IMR-90 (cell line): Measurements from ENCODE around the gene RAPGEF5. TPM values are rescaled to one million over a fixed set of nuclear protein-coding genes. Genes with fewer than 3 reads are reported as not detected.

Experiments
- ATAC-seq: fragments of 200-7000 bp; cut with Tn5 transposase; 2 replicates; pipeline ENCODE4 v1.9.1; 2020; ENCODE audit warnings: low read depth, mild to moderate bottlenecking, moderate library complexity
- BruUV-seq: library from RNA; stranded (reverse); fragments of 400-500 nt; replicated peaks from 2 replicates; lab custom pipeline; 2021; lab: Mats Ljungman, UMichigan
- CTCF ChIA-PET: fragments of 300-600 bp; formaldehyde crosslinking; extraction: SDS; loops from one replicate; lab custom pipeline; 2021; ENCODE audit warnings: antibody characterized with exemption; lab: Yijun Ruan, JAX
- POLR2A ChIA-PET: fragments of 300-600 bp; sonication (Branson Sonifier 250); formaldehyde crosslinking; loops from one replicate; lab custom pipeline; 2022; ENCODE audit warnings: antibody characterized with exemption; ENCODE audit not compliant: unreplicated experiment; lab: Charles Lee
- DNase-seq: peaks from one replicate; pipeline ENCODE4 v3.0.0; 2013
- H2AFZ ChIP-seq: replicated peaks from 2 replicates; pipeline ENCODE3; 2013; ENCODE audit warnings: low read length, mild to moderate bottlenecking; ENCODE audit not compliant: poor library complexity
- H2AK5ac ChIP-seq: 2 replicates; pipeline ENCODE4 v1.6.1; 2013; ENCODE audit warnings: low read depth, low read length, inconsistent platforms
- H2AK9ac ChIP-seq: replicated peaks from 2 replicates; pipeline ENCODE3; 2013; ENCODE audit warnings: mild to moderate bottlenecking, low read depth, low read length, moderate library complexity; ENCODE audit not compliant: poor library complexity
- H2BK120ac ChIP-seq: 2 replicates; pipeline ENCODE4 v1.6.1; 2013; ENCODE audit warnings: low read depth, low read length, inconsistent platforms
- H2BK15ac ChIP-seq: 3 replicates; pipeline ENCODE4 v1.6.1; 2013; ENCODE audit warnings: low read depth, low read length, inconsistent platforms
- H2BK20ac ChIP-seq: 2 replicates; pipeline ENCODE4 v1.6.1; 2013; ENCODE audit warnings: low read depth, mild to moderate bottlenecking, inconsistent platforms, low read length, moderate library complexity
- H2BK5ac ChIP-seq: 2 replicates; pipeline ENCODE4 v1.6.1; 2013; ENCODE audit warnings: mild to moderate bottlenecking, low read depth, low read length, inconsistent platforms; ENCODE audit not compliant: poor library complexity, severe bottlenecking
- H3K14ac ChIP-seq: replicated peaks from 2 replicates; pipeline ENCODE4 v1.6.1; 2013; ENCODE audit warnings: low read depth, low read length, inconsistent platforms
- H3K18ac ChIP-seq: 2 replicates; pipeline ENCODE4 v1.6.1; 2013; ENCODE audit warnings: low read depth, low read length, control low read depth
- H3K23ac ChIP-seq: 2 replicates; pipeline ENCODE4 v1.6.1; 2013; ENCODE audit warnings: low read depth, low read length, inconsistent platforms
- H3K27ac ChIP-seq: 2 replicates; pipeline ENCODE4 v1.5.1; 2013; ENCODE audit warnings: mild to moderate bottlenecking, control low read depth, low read length; ENCODE audit not compliant: insufficient read depth
- H3K27me3 ChIP-seq: 2 replicates; pipeline ENCODE4 v1.6.1; 2013; ENCODE audit warnings: low read length; ENCODE audit not compliant: control insufficient read depth, insufficient read depth
- H3K36me3 ChIP-seq: 2 replicates; pipeline ENCODE4 v1.6.1; 2013; ENCODE audit warnings: low read length, mixed read lengths; ENCODE audit not compliant: control insufficient read depth, insufficient read depth
- H3K4ac ChIP-seq: 2 replicates; pipeline ENCODE4 v1.6.1; 2013; ENCODE audit warnings: low read depth, low read length, inconsistent platforms
- H3K4me1 ChIP-seq: 2 replicates; pipeline ENCODE4 v1.6.1; 2013; ENCODE audit warnings: low read length, mixed read lengths; ENCODE audit not compliant: control insufficient read depth, insufficient read depth
- H3K4me2 ChIP-seq: 2 replicates; pipeline ENCODE4 v1.6.1; 2013; ENCODE audit warnings: low read depth, mild to moderate bottlenecking, control low read depth, low read length, moderate library complexity
- H3K4me3 ChIP-seq: 2 replicates; pipeline ENCODE4 v1.5.1; 2013; ENCODE audit warnings: low read depth, mild to moderate bottlenecking, control low read depth, low read length, moderate library complexity; ENCODE audit not compliant: insufficient read depth
- H3K56ac ChIP-seq: 2 replicates; pipeline ENCODE4 v1.6.1; 2013; ENCODE audit warnings: low read length, inconsistent platforms; ENCODE audit not compliant: insufficient read depth; ENCODE audit errors: extremely low read depth
- H3K79me1 ChIP-seq, 2 experiments: 2 replicates each; pipeline ENCODE4 v1.6.1; 2013; ENCODE audit warnings: low read length in 2 of 2, inconsistent platforms in 1 of 2, low read depth in 1 of 2
- H3K9ac ChIP-seq: 2 replicates; pipeline ENCODE4 v1.6.1; 2013; ENCODE audit warnings: low read depth, low read length, control low read depth
- H3K9me1 ChIP-seq: 2 replicates; pipeline ENCODE4 v1.6.1; 2013; ENCODE audit warnings: low read length, inconsistent platforms; ENCODE audit not compliant: insufficient read depth
- H3K9me3 ChIP-seq: 2 replicates; pipeline ENCODE4 v1.6.1; 2013; ENCODE audit warnings: low read length; ENCODE audit not compliant: control insufficient read depth, insufficient read depth
- H4K20me1 ChIP-seq: 2 replicates; pipeline ENCODE4 v1.6.1; 2013; ENCODE audit warnings: low read length, inconsistent platforms; ENCODE audit not compliant: insufficient read depth
- H4K5ac ChIP-seq: 2 replicates; pipeline ENCODE4 v1.6.1; 2013; ENCODE audit warnings: mild to moderate bottlenecking, low read depth, low read length, control low read depth
- H4K8ac ChIP-seq, 2 experiments: 2 replicates each; pipeline ENCODE4 v1.6.1; 2013; ENCODE audit warnings: low read depth in 2 of 2, low read length in 2 of 2, control low read depth in 1 of 2, inconsistent platforms in 1 of 2
- H4K91ac ChIP-seq: 2 replicates; pipeline ENCODE4 v1.6.1; 2013; ENCODE audit warnings: low read depth, low read length, inconsistent platforms; ENCODE audit not compliant: insufficient read depth
- BHLHE40 ChIP-seq: fragments of 150-350 bp; IDR thresholded peaks from 2 replicates; pipeline ENCODE4 v1.6.1; 2016; ENCODE audit warnings: mild to moderate bottlenecking, low read depth, low read length
- CEBPB ChIP-seq: IDR thresholded peaks from 2 replicates; pipeline ENCODE4 v1.6.1; 2012; ENCODE audit warnings: low read depth, low read length, improper control_type of control experiment
- CHD1 ChIP-seq: IDR thresholded peaks from 2 replicates; pipeline ENCODE4 v1.6.1; 2012; ENCODE audit warnings: low read depth, low read length, improper control_type of control experiment
- FOS ChIP-seq: fragments of 150-350 bp; IDR thresholded peaks from 2 replicates; pipeline ENCODE4 v1.6.1; 2016; ENCODE audit warnings: low read depth, low read length
- MAFK ChIP-seq: IDR thresholded peaks from 2 replicates; pipeline ENCODE4 v1.6.1; 2012; ENCODE audit warnings: low read depth, low read length, improper control_type of control experiment
- MAZ ChIP-seq: IDR thresholded peaks from 2 replicates; pipeline ENCODE4 v1.6.1; 2012; ENCODE audit warnings: low read depth, mild to moderate bottlenecking, low read length, improper control_type of control experiment, moderate library complexity, borderline replicate concordance
- MXI1 ChIP-seq: IDR thresholded peaks from 2 replicates; pipeline ENCODE4 v1.6.1; 2012; ENCODE audit warnings: low read depth, mild to moderate bottlenecking, low read length, moderate library complexity, borderline replicate concordance
- NFE2L2 ChIP-seq: fragments of 150-350 bp; IDR thresholded peaks from 2 replicates; pipeline ENCODE4 v1.6.1; 2016; ENCODE audit warnings: low read depth, mild to moderate bottlenecking, low read length
- POLR2A ChIP-seq: IDR thresholded peaks from 2 replicates; pipeline ENCODE4 v1.6.1; 2012; ENCODE audit warnings: mild to moderate bottlenecking, low read depth, low read length
- RAD21 ChIP-seq: IDR thresholded peaks from 2 replicates; pipeline ENCODE4 v1.6.1; 2012; ENCODE audit warnings: low read length, improper control_type of control experiment
- RCOR1 ChIP-seq: IDR thresholded peaks from 2 replicates; pipeline ENCODE4 v1.6.1; 2012; ENCODE audit warnings: mild to moderate bottlenecking, low read length, improper control_type of control experiment; ENCODE audit not compliant: insufficient replicate concordance
- RFX5 ChIP-seq: IDR thresholded peaks from 2 replicates; pipeline ENCODE4 v1.8.0; 2012; ENCODE audit warnings: low read depth, mild to moderate bottlenecking, low read length, moderate library complexity
- SMC3 ChIP-seq: fragments of 150-350 bp; IDR thresholded peaks from 2 replicates; pipeline ENCODE4 v1.6.1; 2016; ENCODE audit warnings: low read depth, mild to moderate bottlenecking, antibody characterized with exemption, low read length, moderate library complexity
- WGBS, 2 experiments: methylation state at CpG; one replicate each; pipeline versions ENCODE4 v1.1.5 to v1.1.7; 2013; ENCODE audit warnings: missing lambda C conversion rate in 2 of 2; ENCODE audit not compliant: insufficient read length in 1 of 2; ENCODE audit errors: extremely low coverage in 2 of 2; 5-methylcytosine and 5-hydroxymethylcytosine counted together
- dilution Hi-C: fragments of 300-500 bp; cut with HindIII; formaldehyde crosslinking; loops from one replicate; pipeline ENCODE4 v1.14.3; 2018; ENCODE audit warnings: low sequenced_read_pairs; ENCODE audit not compliant: unreplicated experiment
- in situ Hi-C: fragments of 300-500 bp; cut with MboI; formaldehyde crosslinking; loops from 3 replicates; pipeline ENCODE4 v1.14.3; 2019; ENCODE audit warnings: low sequenced_read_pairs, inconsistent platforms, mixed read lengths
- intact Hi-C: fragments of 100-400 bp; cut with micrococcal nuclease; formaldehyde crosslinking; loops from 2 replicates; pipeline ENCODE4 v1.10.0; 2022
- polyA plus RNA-seq, 3 experiments: library from polyadenylated mRNA; depleted of rRNA; stranded (reverse); fragments of >200 nt; gene quantifications; 2 replicates each; pipeline ENCODE4 v1.2.3, GENCODE V29; 2012; ENCODE audit warnings: low replicate concordance in 1 of 3
- total RNA-seq: library from RNA; depleted of rRNA; stranded (reverse); fragments of >200 nt; gene quantifications from 2 replicates; pipeline ENCODE4 v1.2.3, GENCODE V29; 2012
- TF ChIP-seq, protein P1 (sequence below): fragments of 150-350 bp; IDR thresholded peaks from 2 replicates; pipeline ENCODE4 v1.6.1; 2017; ENCODE audit warnings: mild to moderate bottlenecking, antibody characterized with exemption, low read length, low read depth
- TF ChIP-seq, protein P2 (sequence below): fragments of 150-350 bp; IDR thresholded peaks from 2 replicates; pipeline ENCODE4 v1.6.1; 2016; ENCODE audit warnings: low read depth, mild to moderate bottlenecking, low read length, moderate library complexity, borderline replicate concordance
- TF ChIP-seq, protein P3 (sequence below): conservative IDR thresholded peaks from 2 replicates; pipeline ENCODE4 v1.5.1; 2012; ENCODE audit warnings: mild to moderate bottlenecking, low read depth, low read length, improper control_type of control experiment

The RAPGEF5 gene
- total and polyA plus RNA-seq, 2 of the 4 experiments (the other 2 are of a cell fraction): 0.05 to 0.18 TPM

DNA sequence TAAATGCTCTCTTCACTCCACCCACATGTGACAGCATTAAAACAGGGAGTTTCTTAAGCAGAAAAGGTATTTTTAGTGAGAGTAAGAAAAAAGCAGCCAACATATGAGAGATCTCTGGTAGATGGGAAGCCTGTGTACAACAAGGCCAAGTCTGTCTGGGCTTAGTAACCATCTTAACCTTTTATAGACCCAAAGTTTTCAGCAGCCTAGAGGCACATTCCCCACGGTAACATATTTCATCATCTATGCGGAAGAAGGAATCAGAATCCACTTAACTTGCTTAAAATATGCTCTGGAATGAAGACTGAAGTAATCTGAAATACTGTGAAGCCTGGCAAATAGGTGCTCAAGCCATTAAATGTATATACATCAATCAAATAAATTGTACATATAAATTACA is 127.8 kb downstream of the RAPGEF5 start:
- Histone ChIP-seq H3K4me1 (no peaks in the 10 kb centered on the region), H3K56ac (no peak overlapping the region), H2AK5ac (no peak overlapping the region), H2BK15ac (no peak overlapping the region), H3K14ac (no peak overlapping the region), H3K36me3 (no peaks in the 10 kb centered on the region), H3K9me1 (no peaks in the 10 kb centered on the region), H3K4me3 (no peak overlapping the region), H3K4me2 (no peak overlapping the region), H2BK20ac (no peak overlapping the region), H2BK120ac (no peak overlapping the region), H3K9me3 (no peaks in the 10 kb centered on the region), H3K27ac (no peak overlapping the region), H3K79me1 (no peaks in the 10 kb centered on the region), H4K8ac (no peak overlapping the region), H3K9ac (no peak overlapping the region), H2BK5ac (no peak overlapping the region), H2AK9ac (no peak overlapping the region), H4K91ac (no peak overlapping the region), H3K27me3 (no peaks in the 10 kb centered on the region), H4K5ac (no peak overlapping the region), H2AFZ (no peak overlapping the region), H3K18ac (no peak overlapping the region), H3K23ac (no peak overlapping the region), H4K20me1 (no peaks in the 10 kb centered on the region), H3K4ac (no peak overlapping the region)
- dilution Hi-C loops: no loop called here
- no CpG with 5 or more reads among the region's 2 CpGs for WGBS, 2 experiments
- no TSS peak for BruUV-seq
- ChIA-PET POLR2A (no interaction called here), CTCF (no interaction called here)
- intact Hi-C loops: no loop called here
- in situ Hi-C loops: no loop called here
- ATAC-seq (no peak), DNase-seq (no peak)
- TF ChIP-seq NFE2L2 (no peak), CHD1 (no peak), BHLHE40 (no peak), RCOR1 (no peak), CEBPB (no peak), RAD21 (no peak), POLR2A (no peak), MXI1 (no peak), MAFK (no peak), MAZ (no peak), SMC3 (no peak), FOS (no peak), RFX5 (no peak)
- TF ChIP-seq, protein P1, sequence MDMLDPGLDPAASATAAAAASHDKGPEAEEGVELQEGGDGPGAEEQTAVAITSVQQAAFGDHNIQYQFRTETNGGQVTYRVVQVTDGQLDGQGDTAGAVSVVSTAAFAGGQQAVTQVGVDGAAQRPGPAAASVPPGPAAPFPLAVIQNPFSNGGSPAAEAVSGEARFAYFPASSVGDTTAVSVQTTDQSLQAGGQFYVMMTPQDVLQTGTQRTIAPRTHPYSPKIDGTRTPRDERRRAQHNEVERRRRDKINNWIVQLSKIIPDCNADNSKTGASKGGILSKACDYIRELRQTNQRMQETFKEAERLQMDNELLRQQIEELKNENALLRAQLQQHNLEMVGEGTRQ: no peak
- TF ChIP-seq, protein P2, sequence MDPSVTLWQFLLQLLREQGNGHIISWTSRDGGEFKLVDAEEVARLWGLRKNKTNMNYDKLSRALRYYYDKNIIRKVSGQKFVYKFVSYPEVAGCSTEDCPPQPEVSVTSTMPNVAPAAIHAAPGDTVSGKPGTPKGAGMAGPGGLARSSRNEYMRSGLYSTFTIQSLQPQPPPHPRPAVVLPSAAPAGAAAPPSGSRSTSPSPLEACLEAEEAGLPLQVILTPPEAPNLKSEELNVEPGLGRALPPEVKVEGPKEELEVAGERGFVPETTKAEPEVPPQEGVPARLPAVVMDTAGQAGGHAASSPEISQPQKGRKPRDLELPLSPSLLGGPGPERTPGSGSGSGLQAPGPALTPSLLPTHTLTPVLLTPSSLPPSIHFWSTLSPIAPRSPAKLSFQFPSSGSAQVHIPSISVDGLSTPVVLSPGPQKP: no peak
- TF ChIP-seq, protein P3, sequence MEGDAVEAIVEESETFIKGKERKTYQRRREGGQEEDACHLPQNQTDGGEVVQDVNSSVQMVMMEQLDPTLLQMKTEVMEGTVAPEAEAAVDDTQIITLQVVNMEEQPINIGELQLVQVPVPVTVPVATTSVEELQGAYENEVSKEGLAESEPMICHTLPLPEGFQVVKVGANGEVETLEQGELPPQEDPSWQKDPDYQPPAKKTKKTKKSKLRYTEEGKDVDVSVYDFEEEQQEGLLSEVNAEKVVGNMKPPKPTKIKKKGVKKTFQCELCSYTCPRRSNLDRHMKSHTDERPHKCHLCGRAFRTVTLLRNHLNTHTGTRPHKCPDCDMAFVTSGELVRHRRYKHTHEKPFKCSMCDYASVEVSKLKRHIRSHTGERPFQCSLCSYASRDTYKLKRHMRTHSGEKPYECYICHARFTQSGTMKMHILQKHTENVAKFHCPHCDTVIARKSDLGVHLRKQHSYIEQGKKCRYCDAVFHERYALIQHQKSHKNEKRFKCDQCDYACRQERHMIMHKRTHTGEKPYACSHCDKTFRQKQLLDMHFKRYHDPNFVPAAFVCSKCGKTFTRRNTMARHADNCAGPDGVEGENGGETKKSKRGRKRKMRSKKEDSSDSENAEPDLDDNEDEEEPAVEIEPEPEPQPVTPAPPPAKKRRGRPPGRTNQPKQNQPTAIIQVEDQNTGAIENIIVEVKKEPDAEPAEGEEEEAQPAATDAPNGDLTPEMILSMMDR: no peak
